SKM-1 (cell line): ENCODE measurements around the gene MLPH.

Experiments
- DNase-seq: peaks from one replicate; lab custom pipeline; 2025; ENCODE audit not compliant: unreplicated experiment; lab: John Stamatoyannopoulos, UW

The MLPH gene

GRCh38 chr2:237599465-237600110 lies 112.5 kb downstream of the MLPH start:
- DNase-seq, result no peak

GRCh38 chr2:237600205-237600846 lies 113.3 kb downstream of the MLPH start:
- no peak for DNase-seq

- no peak for DNase-seq
Observed at GRCh38 chr2:237601453-237602116, 114.5 kb downstream of the MLPH start.

GRCh38 chr2:237602409-237602808 lies 115.4 kb downstream of the MLPH start:
- no peak for DNase-seq

- no peak for DNase-seq
Observed at GRCh38 chr2:237603049-237603717, 116.1 kb downstream of the MLPH start.

- DNase-seq, result peak; percentile 40
Observed at GRCh38 chr2:237603718-237604362, 116.8 kb downstream of the MLPH start.

- no peak for DNase-seq
Observed at GRCh38 chr2:237604391-237604790, 117.3 kb downstream of the MLPH start.
